H1 (cell line): ENCODE results near the gene PPP1R13B. TPM values are rescaled to one million over a fixed set of nuclear protein-coding genes. Genes with fewer than 3 reads are reported as not detected.

Source experiments
- CTCF ChIA-PET: fragments of 300-600 bp; sonication (Branson Sonifier 250); formaldehyde crosslinking; loops from one replicate; lab custom pipeline; 2021; ENCODE audit not compliant: partially characterized antibody; lab: Charles Lee
- POLR2A ChIA-PET: fragments of 300-600 bp; sonication (Branson Sonifier 250); formaldehyde crosslinking; loops from one replicate; lab custom pipeline; 2021; ENCODE audit warnings: inconsistent platforms; ENCODE audit not compliant: partially characterized antibody; lab: Charles Lee
- DNase-seq, 2 experiments: peaks; one replicate each; pipeline versions ENCODE4 v3.0.0 to v3.0.0-alpha.2; 2010 to 2022; ENCODE audit warnings: low spot score in 2 of 2, low read depth in 1 of 2, mixed read lengths in 1 of 2
- FAIRE-seq: peaks from 2 replicates; lab custom pipeline; 2011; peaks lifted over from hg19 to GRCh38; lab: Jason Lieb, UNC
- H2AFZ ChIP-seq: 2 replicates; pipeline ENCODE4 v1.8.1; 2012; ENCODE audit warnings: low read length, inconsistent platforms
- H2AK5ac ChIP-seq: 2 replicates; pipeline ENCODE4 v1.6.1; 2013; ENCODE audit warnings: low read depth, low read length
- H2BK120ac ChIP-seq: replicated peaks from 2 replicates; pipeline ENCODE3; 2013; ENCODE audit warnings: low read depth, low read length, inconsistent platforms
- H2BK12ac ChIP-seq: 2 replicates; pipeline ENCODE4 v1.6.1; 2013; ENCODE audit warnings: low read depth, low read length
- H2BK15ac ChIP-seq: 2 replicates; pipeline ENCODE4 v1.6.1; 2013; ENCODE audit warnings: low read length
- H2BK20ac ChIP-seq: 2 replicates; pipeline ENCODE4 v1.6.1; 2013; ENCODE audit warnings: low read length
- H2BK5ac ChIP-seq: 2 replicates; pipeline ENCODE4 v1.6.1; 2013; ENCODE audit warnings: low read depth, low read length
- H3K14ac ChIP-seq: 2 replicates; pipeline ENCODE4 v1.6.1; 2013; ENCODE audit warnings: inconsistent platforms; ENCODE audit not compliant: insufficient read length
- H3K18ac ChIP-seq: 2 replicates; pipeline ENCODE4 v1.6.1; 2013; ENCODE audit warnings: low read length; ENCODE audit errors: extremely low read depth
- H3K23ac ChIP-seq: 2 replicates; pipeline ENCODE4 v1.6.1; 2013; ENCODE audit warnings: inconsistent platforms; ENCODE audit not compliant: insufficient read length
- H3K23me2 ChIP-seq: 2 replicates; pipeline ENCODE4 v1.6.1; 2013; ENCODE audit warnings: low read depth, low read length
- H3K27ac ChIP-seq: 2 replicates; pipeline ENCODE4 v1.6.1; 2011; ENCODE audit warnings: low read depth, low read length, inconsistent platforms
- H3K27me3 ChIP-seq, 4 experiments: replicated peaks in 1 of 4; 1 replicate in 1 of 4; 2 replicates in 3 of 4; pipeline versions ENCODE4 v1.6.1 to v1.8.1; 2011 to 2013; ENCODE audit warnings: low read length in 3 of 4, mild to moderate bottlenecking in 3 of 4, inconsistent platforms in 2 of 4, mixed read lengths in 2 of 4, moderate library complexity in 1 of 4; ENCODE audit not compliant: control insufficient read depth in 3 of 4, insufficient read depth in 3 of 4; ENCODE audit errors: extremely low read depth in 1 of 4
- H3K36me3 ChIP-seq, 4 experiments: 2 replicates each; pipeline versions ENCODE4 v1.6.1 to v1.8.1; 2011 to 2013; ENCODE audit warnings: mild to moderate bottlenecking in 4 of 4, low read length in 3 of 4, moderate library complexity in 2 of 4, control low read depth in 1 of 4, inconsistent platforms in 1 of 4; ENCODE audit not compliant: insufficient read depth in 4 of 4, control insufficient read depth in 2 of 4
- H3K4ac ChIP-seq: replicated peaks from 2 replicates; pipeline ENCODE3; 2013; ENCODE audit warnings: low read length, low read depth, mixed read lengths, inconsistent platforms; ENCODE audit not compliant: insufficient read length
- H3K4me1 ChIP-seq, 4 experiments: replicated peaks in 1 of 4; 1 replicate in 1 of 4; 2 replicates in 3 of 4; pipeline versions ENCODE4 v1.6.1 to v1.8.1; 2011 to 2013; ENCODE audit warnings: low read length in 3 of 4, inconsistent platforms in 2 of 4, mixed read lengths in 1 of 4; ENCODE audit not compliant: insufficient read depth in 4 of 4, control insufficient read depth in 3 of 4
- H3K4me2 ChIP-seq, 2 experiments: 2 replicates each; pipeline versions ENCODE4 v1.6.1 to v1.8.1; 2011 to 2013; ENCODE audit warnings: low read depth in 2 of 2, low read length in 2 of 2, control low read depth in 1 of 2, inconsistent platforms in 1 of 2, mild to moderate bottlenecking in 1 of 2; ENCODE audit not compliant: insufficient read depth in 1 of 2
- H3K4me3 ChIP-seq, 4 experiments: fragments of 200-600, 300-600 bp in 1 of 4; sonication (generic), shearing (Covaris generic), sonication (Bioruptor Twin) in 1 of 4; 2 replicates each; pipeline versions ENCODE4 v1.5.1 to v1.8.1; 2011 to 2016; ENCODE audit warnings: low read length in 4 of 4, low read depth in 3 of 4, control low read depth in 2 of 4, inconsistent platforms in 2 of 4, mild to moderate bottlenecking in 2 of 4, mixed read lengths in 1 of 4, moderate library complexity in 1 of 4; ENCODE audit not compliant: insufficient read depth in 2 of 4; ENCODE audit errors: extremely low read depth in 1 of 4
- H3K56ac ChIP-seq: replicated peaks from 2 replicates; pipeline ENCODE3; 2013; ENCODE audit warnings: low read depth, mild to moderate bottlenecking, mixed read lengths, low read length, inconsistent platforms; ENCODE audit not compliant: insufficient read length
- H3K79me1 ChIP-seq: 2 replicates; pipeline ENCODE4 v1.6.1; 2013; ENCODE audit warnings: low read depth, low read length, control low read depth
- H3K79me2 ChIP-seq, 2 experiments: 2 replicates each; pipeline versions ENCODE4 v1.6.1 to v1.8.1; 2012 to 2013; ENCODE audit warnings: low read length in 2 of 2, mild to moderate bottlenecking in 2 of 2, inconsistent platforms in 1 of 2; ENCODE audit not compliant: insufficient read depth in 2 of 2, control insufficient read depth in 1 of 2
- H3K9ac ChIP-seq, 4 experiments: replicated peaks in 1 of 4; 1 replicate in 1 of 4; 2 replicates in 3 of 4; pipeline versions ENCODE4 v1.6.1 to v1.8.1; 2011 to 2013; ENCODE audit warnings: low read depth in 3 of 4, low read length in 3 of 4, control low read depth in 2 of 4, mild to moderate bottlenecking in 2 of 4, moderate library complexity in 2 of 4, inconsistent platforms in 1 of 4; ENCODE audit errors: extremely low read depth in 1 of 4
- H3K9me3 ChIP-seq, 2 experiments: 2 replicates each; pipeline versions ENCODE4 v1.6.1 to v1.8.1; 2012 to 2013; ENCODE audit warnings: mild to moderate bottlenecking in 2 of 2, moderate library complexity in 2 of 2, control low read depth in 1 of 2, inconsistent platforms in 1 of 2, low read depth in 1 of 2, low read length in 1 of 2, mixed read lengths in 1 of 2; ENCODE audit not compliant: insufficient read depth in 2 of 2
- H4K20me1 ChIP-seq, 2 experiments: replicated peaks in 1 of 2; 2 replicates each; pipeline versions ENCODE3 to v1.8.1; 2011 to 2013; ENCODE audit warnings: inconsistent platforms in 2 of 2, low read length in 2 of 2, mild to moderate bottlenecking in 1 of 2; ENCODE audit not compliant: insufficient read depth in 2 of 2, control insufficient read depth in 1 of 2
- H4K5ac ChIP-seq: 2 replicates; pipeline ENCODE4 v1.6.1; 2013; ENCODE audit warnings: low read length, low read depth, mixed read lengths, inconsistent platforms; ENCODE audit not compliant: insufficient read length
- H4K8ac ChIP-seq: 2 replicates; pipeline ENCODE4 v1.8.0; 2013; ENCODE audit warnings: mild to moderate bottlenecking, moderate library complexity, low read length, inconsistent platforms; ENCODE audit not compliant: insufficient read depth; ENCODE audit errors: extremely low read depth
- H4K91ac ChIP-seq: replicated peaks from 2 replicates; pipeline ENCODE3; 2013; ENCODE audit warnings: low read length, mixed read lengths, inconsistent platforms; ENCODE audit not compliant: insufficient read length
- EZH2 ChIP-seq: fragments of 200-600 bp; sonication (generic); IDR thresholded peaks from 2 replicates; pipeline ENCODE4 v1.7.1; 2012; ENCODE audit warnings: low read depth, mild to moderate bottlenecking, moderate library complexity, low read length, inconsistent platforms; ENCODE audit not compliant: severe bottlenecking
- FOSL1 ChIP-seq: IDR thresholded peaks from 2 replicates; pipeline ENCODE4 v1.6.1; 2011; ENCODE audit warnings: mild to moderate bottlenecking, low read depth, low read length, moderate library complexity; ENCODE audit not compliant: insufficient read depth
- HDAC2 ChIP-seq, 2 experiments: fragments of 300-600 bp in 1 of 2; sonication (generic) in 1 of 2; IDR thresholded peaks; 2 replicates each; pipeline ENCODE4 v1.6.1; 2011 to 2012; ENCODE audit warnings: low read depth in 2 of 2, low read length in 2 of 2, mild to moderate bottlenecking in 2 of 2, moderate library complexity in 2 of 2, borderline replicate concordance in 1 of 2, inconsistent platforms in 1 of 2
- HDAC6 ChIP-seq: IDR thresholded peaks from one replicate; pipeline ENCODE4 v1.7.1; 2012; ENCODE audit warnings: low read depth, mild to moderate bottlenecking, inconsistent platforms, low read length, moderate library complexity
- MAFK ChIP-seq: IDR thresholded peaks from 2 replicates; pipeline ENCODE4 v1.6.1; 2012; ENCODE audit warnings: low read depth, mild to moderate bottlenecking, improper control_type of control experiment, low read length
- RXRA ChIP-seq: IDR thresholded peaks from 2 replicates; pipeline ENCODE4 v1.6.1; 2011; ENCODE audit warnings: low read depth, mild to moderate bottlenecking, low read length, moderate library complexity; ENCODE audit not compliant: insufficient read depth
- SAP30 ChIP-seq: fragments of 300-600 bp; sonication (generic); IDR thresholded peaks from 2 replicates; pipeline ENCODE4 v1.7.1; 2012; ENCODE audit warnings: low read length, moderate library complexity, mild to moderate bottlenecking, inconsistent platforms; ENCODE audit not compliant: insufficient read depth, insufficient replicate concordance
- SIN3A ChIP-seq, 2 experiments: IDR thresholded peaks in 1 of 2; conservative IDR thresholded peaks in 1 of 2; 2 replicates each; pipeline ENCODE4 v1.6.1; 2011 to 2012; ENCODE audit warnings: low read length in 2 of 2, improper control_type of control experiment in 1 of 2, low read depth in 1 of 2, mild to moderate bottlenecking in 1 of 2
- SIX5 ChIP-seq: IDR thresholded peaks from 2 replicates; pipeline ENCODE4 v1.6.1; 2011; ENCODE audit warnings: mild to moderate bottlenecking, low read depth, low read length
- TEAD4 ChIP-seq: IDR thresholded peaks from 2 replicates; pipeline ENCODE4 v1.6.1; 2012; ENCODE audit warnings: low read depth, low read length, inconsistent platforms, mixed read lengths
- ZNF274 ChIP-seq: IDR thresholded peaks from 2 replicates; pipeline ENCODE4 v1.7.0; 2012; ENCODE audit warnings: low read length, borderline replicate concordance; ENCODE audit errors: extremely low read depth
- WGBS, 2 experiments: shearing (Covaris generic) in 1 of 2; methylation state at CpG; one replicate each; pipeline versions ENCODE4 v1.1.6 to v1.1.7; 2013 to 2015; ENCODE audit warnings: low lambda C conversion rate in 2 of 2, mixed read lengths in 2 of 2, inconsistent platforms in 1 of 2, low coverage in 1 of 2, missing lambda C conversion rate in 1 of 2; ENCODE audit not compliant: insufficient replicate concordance in 2 of 2, insufficient coverage in 1 of 2, insufficient read length in 1 of 2; ENCODE audit errors: extremely low coverage in 1 of 2, missing lambda C conversion rate in 1 of 2; 5-methylcytosine and 5-hydroxymethylcytosine counted together
- polyA plus RNA-seq, 7 experiments: library from polyadenylated mRNA; depleted of rRNA in 3 of 7; stranded (reverse) in 5 of 7; unstranded in 2 of 7; fragments of >200 nt in 5 of 7; fragments of 200-250 nt in 2 of 7; gene quantifications; 1 replicate in 5 of 7; 2 replicates in 1 of 7; 4 replicates in 1 of 7; pipeline versions ENCODE4 v1.2.1 to v1.2.3, GENCODE V29; 2011 to 2013; ENCODE audit warnings: missing spikeins in 2 of 7, mixed read lengths in 2 of 7
- total RNA-seq: library from RNA; stranded (reverse); fragmentation: NEBNext Ultra II Directional; extraction: Animal tissue kit (Norgen Biotek cat#: 25700); gene quantifications from 2 replicates; pipeline ENCODE4 v1.2.1, GENCODE V29; 2021
- TF ChIP-seq, protein P1 (sequence below): IDR thresholded peaks from 2 replicates; pipeline ENCODE4 v1.6.1; 2012; ENCODE audit warnings: inconsistent platforms

PPP1R13B gene
- total and polyA plus RNA-seq, 2 of the 8 experiments (the other 6 are each of a cell fraction or from before 2014, with no cell fraction given) = 2.6 to 8.9 TPM

DNA sequence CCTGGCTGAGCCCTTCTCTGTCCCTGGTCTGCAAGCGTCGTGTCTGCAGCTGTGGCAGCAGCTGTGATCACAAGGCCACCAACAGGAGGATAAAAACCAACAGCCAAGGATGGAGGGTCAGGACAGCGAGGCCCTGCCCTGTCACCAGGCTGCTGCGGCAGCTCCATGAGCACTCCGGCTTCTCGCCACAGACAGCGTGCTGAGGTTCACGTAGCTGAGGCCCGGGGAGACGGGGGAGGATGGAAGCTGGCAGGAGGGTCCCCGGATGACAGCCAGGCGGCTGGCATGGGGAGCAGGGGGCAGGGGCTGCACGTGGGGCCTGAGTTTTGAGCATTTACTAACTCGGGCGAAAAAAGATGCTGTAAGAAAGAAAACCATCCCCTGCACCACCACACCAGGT is 137.6 kb downstream of the PPP1R13B start:
- POLR2A ChIA-PET = interaction anchor here (1.4 to 3.1 kb wide), 2 partner anchors 9 to 15 kb away, joined by 5 to 16 read pairs; no protein-coding TSS in a partner anchor
- Histone ChIP-seq H3K4ac (no peak overlapping the region), H3K79me2 (peaks cover 0 to 15% of the 10 kb centered on the region in 2 experiments; a peak in 2 of 4 replicates)
- TF ChIP-seq SIN3A (conservative IDR thresholded peaks at IDR 0.05 in 1 of 2, IDR thresholded peaks at IDR 0.05 in 1 of 2; ENCODE audit: low read depth in 1 of 2, low read length in 2 of 2) (no peak), MAFK (no peak), HDAC2 (IDR thresholded peaks at IDR 0.05; ENCODE audit: borderline replicate concordance in 1 of 2, low read depth in 2 of 2, low read length in 2 of 2) (no peak), TEAD4 (no peak), SAP30 (no peak), EZH2 (no peak), RXRA (no peak), ZNF274 (no peak), HDAC6 (no peak), FOSL1 (no peak), SIX5 (no peak)
- TF ChIP-seq, protein P1, sequence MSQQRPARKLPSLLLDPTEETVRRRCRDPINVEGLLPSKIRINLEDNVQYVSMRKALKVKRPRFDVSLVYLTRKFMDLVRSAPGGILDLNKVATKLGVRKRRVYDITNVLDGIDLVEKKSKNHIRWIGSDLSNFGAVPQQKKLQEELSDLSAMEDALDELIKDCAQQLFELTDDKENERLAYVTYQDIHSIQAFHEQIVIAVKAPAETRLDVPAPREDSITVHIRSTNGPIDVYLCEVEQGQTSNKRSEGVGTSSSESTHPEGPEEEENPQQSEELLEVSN = no peak
- TF ChIP-seq, all 59 proteins: peak for 0
- Histone ChIP-seq H3K23me2 (no peaks in the 10 kb centered on the region; the same call in 1 of the 2 replicates), H3K9ac (no peak overlapping the region), H3K56ac (no peak overlapping the region), H4K5ac (no peak overlapping the region), H3K18ac (no peak overlapping the region), H2BK15ac (no peak overlapping the region), H2BK120ac (no peak overlapping the region), H3K36me3 (peaks cover 12 to 44% (median 31%) of the 10 kb centered on the region in 4 experiments; a peak in 5 of 8 replicates), H2BK12ac (no peak overlapping the region), H4K20me1 (peaks cover 19 to 56% of the 10 kb centered on the region in 2 experiments), H2AFZ (no peak overlapping the region), H3K4me1 (peaks cover 0 to 15% (median 8%) of the 10 kb centered on the region in 4 experiments; a peak in 6 of 7 replicates), H2AK5ac (no peak overlapping the region), H2BK5ac (no peak overlapping the region), H3K79me1 (peaks cover 11% of the 10 kb centered on the region), H3K23ac (no peak overlapping the region), H3K4me2 (no peak overlapping the region), H3K4me3 (no peak overlapping the region), H2BK20ac (no peak overlapping the region), H3K14ac (no peak overlapping the region), H3K9me3 (no peaks in the 10 kb centered on the region), H4K91ac (no peak overlapping the region), H3K27ac (no peak overlapping the region), H3K27me3 (no peaks in the 10 kb centered on the region), H4K8ac (no peak overlapping the region)
- CTCF ChIA-PET = interaction anchor here (1.0 kb wide), 1 partner anchor 26 kb away, joined by 3 read pairs; no protein-coding TSS in a partner anchor
- 97% methylated on average over 15 of the region's 15 CpGs; no CpG with 5 or more reads in 1 of the 2 experiments for WGBS, 2 experiments
- FAIRE-seq (no peak), DNase-seq (no peak)
